NOMO-1 (cell line): ENCODE measurements around the gene IDI2.
"Not testable (repeated sequence)": the region's sequence is repeated elsewhere in the genome, so short reads cannot be mapped to it uniquely, and the experiment has no call there.

Source experiments
- DNase-seq, 2 experiments: peaks; one replicate each; lab custom pipeline; 2025; ENCODE audit not compliant: unreplicated experiment in 2 of 2; lab: John Stamatoyannopoulos, UW

IDI2 gene

GRCh38 chr10:1048349-1048731 lies 22.7 kb upstream of the IDI2 start:
- peak in 1 of 2 experiments; percentile 20 for DNase-seq

DNA sequence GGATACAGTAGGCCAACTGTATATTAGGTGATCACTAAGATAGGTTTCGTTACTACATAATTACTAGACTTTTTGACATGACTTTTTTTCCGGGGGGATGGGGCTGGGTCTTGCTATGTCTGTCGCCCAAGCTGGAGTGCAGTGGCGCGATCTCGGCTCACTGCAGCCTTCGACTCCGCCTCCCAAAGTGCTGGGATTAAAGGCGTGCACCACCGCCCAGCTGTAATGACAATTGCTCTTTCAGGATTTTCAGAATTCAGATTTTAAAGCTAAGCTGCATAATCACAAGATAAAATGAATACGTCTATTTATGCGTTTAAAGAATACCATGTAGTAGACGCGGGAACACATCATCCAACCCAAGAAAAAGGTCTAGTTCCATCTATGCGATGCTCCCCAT lies 22.3 kb upstream of the IDI2 start:
- DNase-seq, result no peak

GRCh38 chr10:1045415-1045814 lies 19.8 kb upstream of the IDI2 start:
- DNase-seq, result no peak

- DNase-seq, result no peak
Measured at GRCh38 chr10:1044964-1045363, 19.3 kb upstream of the IDI2 start.

DNA sequence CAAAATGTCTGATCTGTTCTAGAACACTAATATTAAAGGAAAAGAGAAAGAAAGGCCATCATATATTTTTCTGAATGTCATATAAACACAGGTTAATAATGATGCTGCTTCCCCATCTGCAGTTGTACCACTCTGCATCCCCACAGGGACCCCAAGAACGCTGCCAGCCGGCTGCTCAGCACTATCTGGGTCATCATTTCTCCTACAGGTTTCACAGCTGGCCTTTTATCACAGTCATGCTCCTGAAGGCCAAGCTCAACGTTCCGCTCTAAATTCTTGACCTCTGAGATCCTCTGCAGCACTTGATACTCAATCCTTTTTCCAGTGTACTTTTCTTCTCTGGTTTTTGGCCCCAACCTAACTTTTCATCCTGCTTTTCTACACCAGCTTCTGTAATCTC lies 18.5 kb upstream of the IDI2 start:
- DNase-seq, result no peak

GRCh38 chr10:1043532-1043995 lies 17.9 kb upstream of the IDI2 start:
- DNase-seq, result peak; percentile 13 to 77

DNA sequence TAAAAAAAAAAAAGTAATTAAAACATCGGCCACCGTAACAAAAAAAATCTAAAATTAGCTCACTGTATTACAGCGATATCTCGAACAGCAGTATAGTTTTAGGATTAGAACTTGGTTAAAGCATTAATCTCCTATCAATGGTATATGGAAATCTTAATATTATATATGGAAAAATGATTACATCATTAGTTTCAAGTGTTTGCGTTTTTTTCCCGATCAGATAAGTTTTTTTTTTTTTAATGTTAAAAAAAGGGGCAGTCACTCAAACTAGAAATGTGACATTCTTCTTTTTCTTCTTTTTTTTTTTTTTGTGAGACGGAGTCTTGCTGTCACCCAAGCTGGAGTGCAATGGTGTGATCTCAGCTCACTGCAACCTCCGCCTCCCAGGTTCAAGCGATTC lies 15.9 kb upstream of the IDI2 start:
- no peak for DNase-seq

DNA sequence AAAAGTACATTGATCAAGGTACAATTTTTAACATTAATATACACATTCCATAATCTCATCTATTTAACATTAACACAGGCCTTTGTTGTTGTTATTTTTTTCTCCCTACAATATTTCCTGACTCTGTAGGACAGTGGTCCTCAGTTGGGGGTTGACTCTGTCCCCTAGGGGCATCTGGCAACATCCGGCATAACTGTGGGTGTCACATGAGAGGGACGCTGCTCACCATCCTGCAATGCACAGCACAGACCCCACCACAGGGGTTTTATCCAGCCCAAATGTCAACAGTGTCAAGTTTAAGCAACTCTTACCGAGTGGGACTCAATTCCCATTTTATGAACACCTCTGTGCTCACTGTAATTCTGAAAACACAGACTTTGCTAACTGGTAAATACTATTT lies 14.5 kb upstream of the IDI2 start:
- DNase-seq, result no peak

DNA sequence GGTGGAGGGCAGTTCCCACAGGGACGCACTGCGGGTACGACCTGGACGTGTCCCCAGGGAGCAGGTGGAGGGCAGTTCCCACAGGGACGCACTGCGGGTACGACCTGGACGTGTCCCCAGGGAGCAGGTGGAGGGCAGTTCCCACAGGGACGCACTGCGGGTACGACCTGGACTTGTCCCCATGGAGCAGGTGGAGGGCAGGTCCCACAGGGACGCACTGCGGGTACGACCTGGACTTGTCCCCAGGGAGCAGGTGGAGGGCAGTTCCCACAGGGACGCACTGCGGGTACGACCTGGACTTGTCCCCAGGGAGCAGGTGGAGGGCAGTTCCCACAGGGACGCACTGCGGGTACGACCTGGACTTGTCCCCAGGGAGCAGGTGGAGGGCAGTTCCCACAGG lies 13.1 kb upstream of the IDI2 start:
- DNase-seq, result not testable (repeated sequence)

GRCh38 chr10:1037098-1037497 lies 11.4 kb upstream of the IDI2 start:
- no peak for DNase-seq

GRCh38 chr10:1036341-1036791 lies 10.7 kb upstream of the IDI2 start:
- DNase-seq, result no peak

- DNase-seq, result no peak
Measured at GRCh38 chr10:1035201-1035600, 9.5 kb upstream of the IDI2 start.

DNA sequence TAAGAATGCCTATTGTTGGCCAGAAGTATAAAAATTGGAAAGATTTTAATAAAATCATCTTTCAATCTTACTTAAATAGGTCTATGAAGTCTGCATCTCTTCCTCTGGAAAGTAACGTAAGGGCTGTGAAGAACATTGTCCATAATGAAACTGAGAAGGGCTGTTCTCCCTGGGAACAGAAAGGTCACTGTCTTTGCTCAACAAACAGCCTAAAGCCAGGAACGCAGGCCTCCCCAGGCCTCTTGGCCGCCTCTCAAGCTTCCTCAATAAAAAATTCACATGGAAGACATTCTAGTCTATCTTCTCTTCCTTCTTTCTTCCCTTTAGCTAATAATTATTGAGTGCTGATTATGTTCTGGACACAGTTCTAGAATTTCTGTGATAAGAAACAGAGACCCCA lies 9.1 kb upstream of the IDI2 start:
- DNase-seq, result no peak

DNA sequence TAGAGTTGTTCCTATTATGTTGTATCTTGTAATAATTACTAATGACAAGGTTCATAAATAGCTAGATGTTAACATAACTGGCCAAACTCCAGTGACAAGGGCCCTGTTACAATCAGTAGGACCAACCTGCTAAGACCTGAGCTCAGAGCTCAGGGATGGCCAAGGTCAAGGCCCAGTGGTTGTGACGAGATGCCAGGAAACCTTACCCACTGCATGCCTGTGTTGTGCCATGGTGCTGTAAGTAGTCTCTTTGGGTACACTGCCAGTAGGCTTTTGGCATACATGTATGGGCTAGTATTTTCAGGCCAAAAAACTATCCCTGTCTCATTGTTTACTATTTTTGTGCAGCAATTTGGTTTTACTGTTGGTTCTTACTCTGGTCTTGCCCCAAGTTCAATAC lies 7.9 kb upstream of the IDI2 start:
- DNase-seq, result no peak

- DNase-seq, result no peak
Measured at GRCh38 chr10:1029838-1030237, 4.2 kb upstream of the IDI2 start.

- no peak for DNase-seq
Measured at GRCh38 chr10:1026578-1026977, 919 bp upstream of the IDI2 start.

DNA sequence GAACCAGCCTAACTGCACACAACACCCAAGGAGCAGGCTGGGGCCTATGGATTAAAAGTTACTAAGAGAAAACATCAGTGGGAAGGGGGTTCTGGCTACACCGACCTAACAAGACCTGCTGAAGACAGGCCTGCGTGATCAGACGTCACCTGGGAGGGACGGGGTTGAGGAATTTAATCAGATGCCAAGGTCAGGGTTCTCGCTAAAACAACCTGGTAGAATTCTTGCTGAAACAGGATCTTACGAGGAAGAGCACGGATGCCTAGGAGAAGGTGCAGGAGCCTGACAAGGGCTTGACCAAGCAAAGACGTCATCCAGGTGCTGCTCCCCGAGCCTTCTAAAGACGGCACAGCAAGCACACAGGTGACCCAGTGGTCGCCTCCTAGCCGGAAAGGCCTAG lies 1.6 kb downstream of the IDI2 start:
- no peak for DNase-seq

- DNase-seq, result no peak
Measured at GRCh38 chr10:1022413-1022812, 3.2 kb downstream of the IDI2 start.

GRCh38 chr10:1020958-1021357 lies 4.7 kb downstream of the IDI2 start:
- DNase-seq, result no peak

GRCh38 chr10:1020460-1020859 lies 5.2 kb downstream of the IDI2 start:
- DNase-seq, result no peak

- DNase-seq, result no peak
Measured at GRCh38 chr10:1019362-1019761, 6.3 kb downstream of the IDI2 start.

DNA sequence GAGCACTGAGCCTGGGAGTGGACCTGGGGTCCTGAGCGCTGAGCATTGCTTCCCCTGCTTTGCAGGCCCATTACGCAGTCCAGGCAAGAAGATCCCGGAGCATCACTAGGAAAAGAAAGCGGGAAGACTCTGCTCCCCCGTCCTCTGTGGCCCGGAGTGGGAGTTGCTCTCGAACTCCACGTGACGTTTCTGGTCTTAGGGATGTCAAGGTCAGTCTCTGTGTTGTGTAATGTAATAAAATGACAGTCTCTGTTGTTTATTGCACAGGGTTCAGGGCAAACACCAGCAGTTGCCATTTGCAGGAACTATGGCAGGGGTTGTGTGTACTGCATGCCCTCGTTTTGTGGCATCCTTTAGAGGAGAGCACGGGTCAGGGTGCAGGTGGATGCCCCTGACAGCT lies 10.0 kb downstream of the IDI2 start:
- no peak for DNase-seq

- no peak for DNase-seq
Measured at GRCh38 chr10:1011696-1012095, 14.0 kb downstream of the IDI2 start.

DNA sequence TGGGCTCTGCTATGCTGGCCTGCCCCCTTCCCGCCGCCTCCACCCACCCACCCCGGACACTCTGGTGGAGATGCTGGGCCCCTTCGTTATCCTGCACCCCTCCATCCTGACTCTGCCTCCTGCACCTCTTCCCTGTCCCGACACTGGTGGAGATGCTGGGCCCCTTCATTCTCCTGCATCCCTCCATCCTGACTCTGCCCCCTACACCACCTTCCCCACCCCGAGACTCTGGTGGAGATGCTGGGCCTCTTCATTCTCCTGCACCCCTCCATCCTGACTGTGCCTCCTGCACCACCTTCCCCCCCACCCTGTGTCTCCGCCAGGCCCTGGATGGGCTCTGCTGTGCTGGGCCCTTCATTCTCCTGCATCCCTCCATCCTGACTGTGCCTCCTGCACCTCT lies 15.0 kb downstream of the IDI2 start:
- DNase-seq, result no peak
